HG03280 (cell line): ENCODE measurements around the gene TNMD.

Experiments
- ATAC-seq: cut with Tn5 transposase; IDR thresholded peaks from one replicate; pipeline ENCODE4 v1.9.1; 2021; ENCODE audit warnings: mild to moderate bottlenecking, moderate library complexity; ENCODE audit not compliant: unreplicated experiment

The TNMD gene

DNA sequence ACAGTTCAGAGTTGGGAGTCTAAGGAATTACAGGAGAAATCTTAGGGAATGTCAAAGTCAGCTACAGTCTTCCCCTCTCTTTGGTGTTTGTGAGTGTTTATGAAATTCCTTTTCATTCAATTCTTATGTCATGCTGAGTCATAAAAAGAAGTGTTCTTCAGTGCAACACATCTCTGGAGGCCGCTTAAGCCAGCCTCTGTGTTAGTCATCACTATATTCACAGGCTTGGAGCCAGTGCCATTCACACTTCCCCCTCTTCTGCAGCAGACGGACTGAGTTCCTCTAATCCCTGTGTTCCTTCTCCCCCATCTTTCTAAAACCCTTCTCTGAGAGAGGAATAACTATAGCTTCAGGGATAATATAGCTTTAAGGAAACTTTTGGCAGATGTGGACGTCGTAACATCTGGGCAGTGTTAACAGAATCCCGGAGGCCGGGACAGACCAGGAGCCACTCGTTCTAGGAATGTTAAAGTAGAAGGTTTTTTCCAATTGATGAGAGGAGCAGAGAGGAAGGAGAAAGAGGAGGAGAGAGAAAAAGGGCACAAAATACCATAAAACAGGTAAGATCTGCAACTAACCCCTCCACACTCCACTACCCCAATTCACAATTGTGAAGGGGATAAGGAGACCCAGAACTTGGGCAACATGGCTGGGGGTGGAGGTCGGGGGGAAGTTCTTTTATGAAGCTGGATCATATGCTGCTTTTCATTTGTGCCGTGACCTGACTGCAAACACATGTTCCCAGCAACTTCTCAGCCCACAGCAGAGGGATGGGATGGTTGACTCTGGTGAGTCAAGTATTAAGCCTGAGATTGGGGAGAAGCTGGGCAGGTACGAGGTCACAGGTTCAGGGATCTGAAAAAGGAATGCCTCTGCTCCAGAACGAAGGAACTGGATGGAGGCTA lies 59.5 kb downstream of the TNMD start, which contains the start of gene SRPX2:
Gene SRPX2, plus strand, starts transcription at position 244 of the 905 bp plus-strand sequence. CDS start 2,124 bp downstream, outside the sequence.
- no peak for ATAC-seq

DNA sequence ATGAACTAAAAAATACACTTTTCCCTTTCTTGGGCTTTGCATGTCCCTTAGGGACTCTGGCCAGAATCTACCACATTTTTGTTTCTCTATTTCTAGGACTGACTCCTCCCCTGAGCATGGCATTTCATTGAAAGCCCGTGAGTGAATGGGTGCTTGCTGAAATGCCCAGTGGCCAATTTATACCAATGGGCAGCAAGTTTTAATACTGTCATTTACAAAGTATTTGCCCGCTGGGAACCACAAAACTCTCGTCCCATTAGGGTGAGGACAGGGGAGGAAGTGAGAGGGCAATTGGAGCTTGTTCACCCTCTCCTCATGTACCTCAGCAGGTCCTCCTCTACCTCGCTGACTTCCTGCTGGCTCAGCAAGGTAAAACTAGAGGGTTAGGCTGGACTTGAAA lies 60.4 kb downstream of the TNMD start:
- no peak for ATAC-seq

DNA sequence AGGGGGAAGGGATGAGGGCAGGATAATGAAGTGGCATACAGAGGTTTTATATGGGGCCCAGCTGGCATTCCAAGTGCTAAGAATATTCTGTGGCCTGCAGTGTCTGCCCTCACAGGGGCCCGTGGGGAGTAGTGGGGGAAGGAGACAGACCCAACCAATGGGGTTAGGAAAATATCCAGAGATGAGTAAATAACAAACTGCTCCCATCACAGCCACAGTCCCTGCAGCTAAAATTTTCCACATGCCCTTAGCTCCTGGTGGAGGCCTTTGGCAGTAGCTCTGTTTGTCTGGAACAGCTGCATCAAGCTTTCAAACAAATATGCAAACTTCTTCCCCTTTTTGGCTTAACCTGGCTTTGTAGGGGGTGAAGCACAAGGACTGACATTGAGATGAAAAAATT lies 62.4 kb downstream of the TNMD start:
- no peak for ATAC-seq

DNA sequence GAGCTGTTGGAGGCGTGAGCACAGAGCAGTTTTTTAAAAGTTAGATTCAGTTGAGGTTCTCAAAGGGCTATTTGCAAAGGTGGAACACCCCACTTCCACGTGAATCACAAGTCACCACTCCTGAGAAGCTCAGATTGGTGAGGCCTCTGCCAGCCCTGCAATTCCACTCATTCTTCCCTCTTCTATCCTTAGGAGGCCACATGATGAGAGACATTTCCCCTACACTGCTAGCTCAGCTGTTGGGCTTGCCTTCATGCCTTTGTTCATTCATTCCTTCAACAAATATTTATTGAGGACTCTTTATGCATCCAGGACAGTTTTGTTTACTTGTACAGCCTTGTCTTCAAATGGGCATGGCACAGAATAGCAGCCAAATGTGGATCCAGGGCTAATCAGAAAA lies 63.0 kb downstream of the TNMD start:
- ATAC-seq: no peak

DNA sequence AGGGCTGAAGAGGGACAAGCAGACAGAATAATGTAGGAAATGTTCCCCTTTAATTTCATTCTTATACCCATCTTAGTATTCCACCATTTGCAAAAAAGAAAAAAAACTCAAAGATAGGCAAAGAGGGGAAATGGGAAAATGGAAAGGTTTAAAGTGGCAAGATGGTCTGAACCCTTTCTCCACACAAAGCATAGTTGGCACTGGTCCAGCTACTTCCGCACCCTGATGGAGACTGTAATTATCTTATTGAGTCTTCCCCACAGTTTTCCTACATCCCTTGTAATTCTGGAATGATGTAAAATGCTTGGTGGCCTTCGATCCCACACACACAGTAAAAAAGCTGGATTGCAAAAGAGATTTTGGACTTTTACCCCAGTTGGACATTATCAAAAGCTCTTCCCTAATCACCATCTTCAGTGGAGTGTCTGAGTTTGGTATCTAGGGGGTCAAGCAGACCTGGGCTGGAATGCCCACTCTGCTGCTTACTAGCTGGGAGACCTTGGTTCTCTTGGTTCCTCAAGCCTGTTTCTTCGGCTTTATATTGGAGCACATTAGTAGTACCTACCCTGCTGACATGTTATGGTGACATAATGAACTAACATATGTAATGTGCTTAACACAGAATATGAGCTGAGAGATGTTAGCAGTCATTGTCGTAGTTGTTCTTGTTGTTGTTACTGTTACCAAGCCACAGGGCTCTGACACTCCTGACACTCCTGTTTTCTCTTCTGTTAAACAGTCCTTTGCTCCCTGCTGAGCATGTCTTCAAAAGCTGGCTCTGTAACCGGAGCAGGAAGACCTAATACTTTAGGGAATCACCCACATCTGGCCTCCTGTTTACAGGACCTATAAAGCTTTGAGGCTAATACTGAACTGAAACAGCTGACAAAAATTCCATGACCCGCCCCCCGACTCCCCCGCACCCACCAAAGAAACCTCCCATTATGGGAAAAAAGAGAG lies 64.0 kb downstream of the TNMD start:
- ATAC-seq: no peak
